Left renal cortex interstitium (tissue), 4 donors: ENCODE measurements around the gene KRTAP5-6. TPM values are rescaled to one million over a fixed set of nuclear protein-coding genes. Genes with fewer than 3 reads are reported as not detected.

Source experiments
- DNase-seq, 4 donors: peaks; one replicate each; pipeline ENCODE4 v3.0.0-alpha.2; 2013; ENCODE audit warnings: low read depth in 4 of 4, low spot score in 2 of 4, missing footprints in 1 of 4
- polyA plus RNA-seq, 4 donors: library from polyadenylated mRNA; unstranded; fragments of 120-200 nt; gene quantifications; one replicate each; pipeline ENCODE4 v1.2.1, GENCODE V29; 2013; ENCODE audit not compliant: insufficient read length in 4 of 4

The KRTAP5-6 gene
- polyA plus RNA-seq, 4 donors: 0.31 TPM; not detected in 3

- DNase-seq: no peak
These were observed 48.1 kb downstream of the KRTAP5-6 start for GRCh38 chr11:1744891-1745700.

GRCh38 chr11:1745701-1746320, 48.8 kb downstream of the KRTAP5-6 start:
- no peak for DNase-seq

GRCh38 chr11:1746511-1746931, 49.5 kb downstream of the KRTAP5-6 start:
- no peak for DNase-seq

DNA sequence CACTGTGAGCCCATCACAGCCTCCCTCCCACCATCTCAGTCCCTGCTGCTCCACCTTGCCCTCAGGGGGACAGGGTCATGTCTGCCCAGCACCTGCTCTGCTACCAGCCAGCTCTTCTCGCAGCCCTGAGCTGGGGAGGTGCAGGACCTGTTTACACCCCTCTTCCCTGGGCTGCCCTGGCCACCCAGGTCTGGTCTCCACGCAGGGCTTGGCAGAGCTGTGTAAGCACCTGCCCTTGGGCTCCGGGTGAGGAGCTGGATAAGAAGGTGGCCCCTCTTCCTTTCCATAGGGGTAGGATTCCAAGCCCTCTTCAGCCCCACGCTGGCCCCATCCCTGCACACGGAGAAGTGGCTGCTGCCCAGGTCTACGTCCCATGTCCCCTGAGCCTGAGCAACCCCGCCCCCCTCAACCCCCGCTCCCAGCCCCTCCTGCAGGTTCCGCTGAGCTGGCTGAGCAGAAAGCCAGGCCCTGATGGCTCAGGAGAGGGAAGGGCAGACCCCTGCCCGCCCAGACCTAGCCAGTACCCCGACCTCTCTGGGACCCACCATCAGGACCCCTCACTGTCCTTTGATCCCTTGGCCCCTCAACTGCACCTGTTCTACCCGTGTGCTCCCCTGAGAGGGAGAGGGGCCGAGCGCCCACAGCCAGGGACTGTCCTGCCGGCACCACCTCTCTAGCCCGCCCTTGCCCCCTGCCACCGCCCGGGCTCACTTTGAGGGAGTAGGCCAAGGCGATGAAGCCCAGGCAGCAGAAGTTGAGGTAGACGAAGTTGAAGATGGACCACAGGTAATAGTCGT, 50.2 kb downstream of the KRTAP5-6 start:
- DNase-seq: no peak

Other genes with a start within 250 kb of the KRTAP5-6 start
- gene MOB2, start 210.4 kb upstream of the KRTAP5-6 start, polyA plus RNA-seq: 10 to 100 TPM; 30.3 to 34.8 (median 33.6) TPM
- 1 to 10 TPM; 2.6 to 5.0 (median 3.6) TPM for gene DUSP8, start 124.9 kb upstream of the KRTAP5-6 start, polyA plus RNA-seq
- under 1 TPM in 2 of 4 donors, not detected in 2; 0.56 to 0.96 TPM for gene KRTAP5-1, start 111.9 kb upstream of the KRTAP5-6 start, polyA plus RNA-seq
- under 1 TPM in 1 of 4 donors, not detected in 3; 0.13 TPM for gene KRTAP5-2, start 98.9 kb upstream of the KRTAP5-6 start, polyA plus RNA-seq
- gene KRTAP5-3, start 88.7 kb upstream of the KRTAP5-6 start, polyA plus RNA-seq: not detected
- gene KRTAP5-4, start 75.1 kb upstream of the KRTAP5-6 start, polyA plus RNA-seq: not detected
- gene KRTAP5-5, start 67.4 kb upstream of the KRTAP5-6 start, polyA plus RNA-seq: under 1 TPM in 1 of 4 donors, not detected in 3; 0.13 TPM
- under 1 TPM; 0.11 to 0.46 (median 0.32) TPM for gene IFITM10, start 53.4 kb downstream of the KRTAP5-6 start, polyA plus RNA-seq
- 100 to 1,000 TPM; 218 to 295 (median 242) TPM for gene CTSD, start 66.7 kb downstream of the KRTAP5-6 start, polyA plus RNA-seq
- 1 to 10 TPM in 1 of 4 donors, under 1 TPM in 3; 0.14 to 1.0 (median 0.23) TPM for gene SYT8, start 137.8 kb downstream of the KRTAP5-6 start, polyA plus RNA-seq
- gene TNNI2, start 141.8 kb downstream of the KRTAP5-6 start, polyA plus RNA-seq: 1 to 10 TPM in 2 of 4 donors, under 1 TPM in 2; 0.20 to 1.3 (median 0.77) TPM
- gene LSP1, start 155.9 kb downstream of the KRTAP5-6 start, polyA plus RNA-seq: 1 to 10 TPM; 4.6 to 7.8 (median 6.3) TPM
- under 1 TPM; 0.04 to 0.27 (median 0.19) TPM for gene PRR33, start 194.7 kb downstream of the KRTAP5-6 start, polyA plus RNA-seq
- 10 to 100 TPM in 2 of 4 donors, 1 to 10 TPM in 2; 5.0 to 10.8 (median 9.4) TPM for gene TNNT3, start 222.5 kb downstream of the KRTAP5-6 start, polyA plus RNA-seq